CD14-positive monocyte (primary cell): ENCODE results near the gene TRABD2B. TPM values are rescaled to one million over a fixed set of nuclear protein-coding genes. Genes with fewer than 3 reads are reported as not detected.

Source experiments
- DNase-seq, 3 donors: peaks; one replicate each; pipeline ENCODE4 v3.0.0-alpha.2; 2011 to 2022
- H2AFZ ChIP-seq: 2 replicates; pipeline ENCODE4 v1.6.0; 2012; ENCODE audit warnings: mild to moderate bottlenecking, low read depth, low read length, inconsistent platforms; ENCODE audit not compliant: insufficient read depth, poor library complexity, severe bottlenecking
- H3K27ac ChIP-seq, 2 donors: 1 replicate in 1 of 2; 2 replicates in 1 of 2; pipeline ENCODE4 v1.5.1; 2012 to 2013; ENCODE audit warnings: low read length in 2 of 2, control low read depth in 1 of 2, inconsistent platforms in 1 of 2, low read depth in 1 of 2, mild to moderate bottlenecking in 1 of 2
- H3K27me3 ChIP-seq, 2 donors: one replicate each; pipeline versions ENCODE4 v1.6.0 to v1.6.1; 2011 to 2013; ENCODE audit warnings: low read length in 2 of 2; ENCODE audit not compliant: control insufficient read depth in 2 of 2, insufficient read depth in 2 of 2
- H3K36me3 ChIP-seq, 2 donors: replicated peaks in 1 of 2; 1 replicate in 1 of 2; 2 replicates in 1 of 2; pipeline versions ENCODE4 v1.5.1 to v1.6.1; 2012 to 2013; ENCODE audit warnings: low read length in 2 of 2, control low read depth in 1 of 2, inconsistent platforms in 1 of 2, mild to moderate bottlenecking in 1 of 2; ENCODE audit not compliant: insufficient read depth in 2 of 2, control insufficient read depth in 1 of 2
- H3K4me1 ChIP-seq, 2 donors: 1 replicate in 1 of 2; 2 replicates in 1 of 2; pipeline versions ENCODE4 v1.5.1 to v1.6.1; 2012 to 2013; ENCODE audit warnings: low read length in 2 of 2, control low read depth in 1 of 2, inconsistent platforms in 1 of 2, mild to moderate bottlenecking in 1 of 2, moderate library complexity in 1 of 2; ENCODE audit not compliant: insufficient read depth in 2 of 2, control insufficient read depth in 1 of 2
- H3K4me2 ChIP-seq: replicated peaks from 2 replicates; pipeline ENCODE3; 2012; ENCODE audit warnings: low read length, moderate library complexity, mild to moderate bottlenecking; ENCODE audit not compliant: poor library complexity, severe bottlenecking; ENCODE audit errors: extremely low read depth
- H3K4me3 ChIP-seq, 3 experiments: fragments of 200-600 bp in 1 of 3; sonication (generic) in 1 of 3; replicated peaks in 1 of 3; 1 replicate in 2 of 3; 2 replicates in 1 of 3; pipeline ENCODE4 v1.5.1; 2011 to 2013; ENCODE audit warnings: low read length in 3 of 3, mild to moderate bottlenecking in 3 of 3, control low read depth in 2 of 3, low read depth in 2 of 3, inconsistent platforms in 1 of 3, moderate library complexity in 1 of 3
- H3K79me2 ChIP-seq: 2 replicates; pipeline ENCODE4 v1.6.0; 2012; ENCODE audit warnings: mild to moderate bottlenecking, control low read depth, inconsistent platforms, low read length, moderate library complexity; ENCODE audit not compliant: insufficient read depth
- H3K9ac ChIP-seq: 2 replicates; pipeline ENCODE4 v1.6.0; 2017; ENCODE audit warnings: low read length, mild to moderate bottlenecking; ENCODE audit not compliant: insufficient read depth, poor library complexity, severe bottlenecking
- H3K9me3 ChIP-seq, 2 donors: replicated peaks in 1 of 2; 1 replicate in 1 of 2; 2 replicates in 1 of 2; pipeline versions ENCODE4 v1.5.1 to v1.6.1; 2012 to 2013; ENCODE audit warnings: low read length in 2 of 2, control low read depth in 1 of 2; ENCODE audit not compliant: control insufficient read depth in 1 of 2, insufficient read depth in 1 of 2
- H4K20me1 ChIP-seq: 2 replicates; pipeline ENCODE4 v1.6.0; 2012; ENCODE audit warnings: mild to moderate bottlenecking, low read length, control low read depth, moderate library complexity; ENCODE audit not compliant: insufficient read depth
- H3K27ac Mint-ChIP-seq, 7 donors: one replicate each; pipeline ENCODE4 v1.8.0; 2020; ENCODE audit warnings: mild to moderate bottlenecking in 7 of 7, mixed read lengths in 7 of 7, moderate library complexity in 6 of 7, inconsistent platforms in 2 of 7
- H3K27me3 Mint-ChIP-seq, 3 donors: one replicate each; pipeline ENCODE4 v1.8.0; 2021 to 2022; ENCODE audit warnings: low read depth in 3 of 3, mild to moderate bottlenecking in 3 of 3, mixed read lengths in 3 of 3, moderate library complexity in 3 of 3, inconsistent platforms in 1 of 3
- H3K36me3 Mint-ChIP-seq, 2 donors: one replicate each; pipeline ENCODE4 v1.8.0; 2020; ENCODE audit warnings: mixed read lengths in 2 of 2, inconsistent platforms in 1 of 2, mild to moderate bottlenecking in 1 of 2
- H3K4me1 Mint-ChIP-seq: one replicate; pipeline ENCODE4 v1.8.0; 2020; ENCODE audit warnings: mild to moderate bottlenecking, mixed read lengths
- H3K4me3 Mint-ChIP-seq, 2 donors: one replicate each; pipeline ENCODE4 v1.8.0; 2020; ENCODE audit warnings: mild to moderate bottlenecking in 2 of 2, mixed read lengths in 2 of 2, moderate library complexity in 1 of 2
- H3K9me3 Mint-ChIP-seq, 7 donors: one replicate each; pipeline ENCODE4 v1.8.0; 2020 to 2022; ENCODE audit warnings: mixed read lengths in 7 of 7, mild to moderate bottlenecking in 6 of 7, moderate library complexity in 6 of 7, inconsistent platforms in 2 of 7
- CTCF ChIP-seq: fragments of 200-600 bp; IDR thresholded peaks from one replicate; pipeline ENCODE4 v1.8.0; 2022; ENCODE audit warnings: antibody characterized with exemption, mild to moderate bottlenecking
- WGBS: methylation state at CpG from one replicate; pipeline ENCODE4 v1.1.5; 2013; ENCODE audit warnings: missing lambda C conversion rate; ENCODE audit not compliant: insufficient coverage; 5-methylcytosine and 5-hydroxymethylcytosine counted together
- intact Hi-C, 2 donors: fragments of 100-400 bp; cut with micrococcal nuclease; formaldehyde crosslinking; loops; one replicate each; pipeline versions ENCODE4 v1.15.0 to v1.15.1; 2023
- polyA plus RNA-seq, 3 donors: library from polyadenylated mRNA; depleted of rRNA in 1 of 3; unstranded in 2 of 3; stranded (reverse) in 1 of 3; fragments of 300-500 nt in 2 of 3; fragments of >200 nt in 1 of 3; fragmentation: Illumina TruSeq in 2 of 3; gene quantifications; 1 replicate in 2 of 3; 2 replicates in 1 of 3; pipeline ENCODE4 v1.2.3, GENCODE V29; 2012 to 2021

The TRABD2B gene
- polyA plus RNA-seq, 3 donors = not detected

- Histone ChIP-seq H3K9ac (no peak overlapping the region), H4K20me1 (no peaks in the 10 kb centered on the region), H3K9me3 (no peaks in the 10 kb centered on the region), H3K4me3 (no peak overlapping the region), H3K36me3 (no peaks in the 10 kb centered on the region), H2AFZ (no peak overlapping the region), H3K4me1 (no peaks in the 10 kb centered on the region), H3K27me3 (peaks cover 10 to 26% of the 10 kb centered on the region in 2 donors), H3K27ac (no peak overlapping the region), H3K79me2 (no peaks in the 10 kb centered on the region), H3K4me2 (no peak overlapping the region)
- no peak for DNase-seq
- H3K4me1 Mint-ChIP-seq = no peaks in the 10 kb centered on the region
- H3K27ac Mint-ChIP-seq = no peak overlapping the region
- WGBS = 86% methylated on average over 4 of the region's 6 CpGs
- H3K9me3 Mint-ChIP-seq = peaks cover 0 to 2% (median 0%) of the 10 kb centered on the region in 7 donors
- no peak for TF ChIP-seq CTCF
- H3K4me3 Mint-ChIP-seq = no peak overlapping the region
- no peaks in the 10 kb centered on the region for H3K36me3 Mint-ChIP-seq
- H3K27me3 Mint-ChIP-seq = peaks cover 17 to 32% (median 25%) of the 10 kb centered on the region in 3 donors
- intact Hi-C loops = no loop called here
These were observed 70.0 kb downstream of the TRABD2B start for GRCh38 chr1:47927165-47927564.

- H3K4me3 Mint-ChIP-seq = no peak overlapping the region
- TF ChIP-seq CTCF = no peak
- H3K36me3 Mint-ChIP-seq = no peaks in the 10 kb centered on the region
- intact Hi-C loops = no loop called here
- peaks cover 0 to 2% (median 0%) of the 10 kb centered on the region in 7 donors for H3K9me3 Mint-ChIP-seq
- no peaks in the 10 kb centered on the region for H3K4me1 Mint-ChIP-seq
- Histone ChIP-seq H3K27me3 (peaks cover 10 to 26% of the 10 kb centered on the region in 2 donors), H3K79me2 (no peaks in the 10 kb centered on the region), H3K36me3 (no peaks in the 10 kb centered on the region), H3K4me1 (no peaks in the 10 kb centered on the region), H3K4me2 (no peak overlapping the region), H4K20me1 (no peaks in the 10 kb centered on the region), H3K9ac (no peak overlapping the region), H3K27ac (no peak overlapping the region), H2AFZ (no peak overlapping the region), H3K4me3 (no peak overlapping the region), H3K9me3 (no peaks in the 10 kb centered on the region)
- no peak overlapping the region for H3K27ac Mint-ChIP-seq
- no CpG with 5 or more reads among the region's 2 CpGs for WGBS
- DNase-seq = no peak
- H3K27me3 Mint-ChIP-seq = peaks cover 17 to 30% (median 25%) of the 10 kb centered on the region in 3 donors
These were observed 70.7 kb downstream of the TRABD2B start for GRCh38 chr1:47926461-47926999.
